Activated CD4-positive, alpha-beta T cell treated with anti-CD3 and anti-CD28 coated beads, Interleukin-2, amount 10 ng/mL, durations not matched to agents 24 days and 14 days (primary cell): Measurements from ENCODE around the gene PPP1R12A. TPM values are rescaled to one million over a fixed set of nuclear protein-coding genes. Genes with fewer than 3 reads are reported as not detected.
"Not testable (repeated sequence)": the region's sequence is repeated elsewhere in the genome, so short reads cannot be mapped to it uniquely, and the experiment has no call there.

ENCODE experiments used
- DNase-seq: peaks from one replicate; pipeline ENCODE4 v3.0.0; 2022
- H3K27ac Mint-ChIP-seq: one replicate; pipeline ENCODE4 v1.8.0; 2022; ENCODE audit warnings: mild to moderate bottlenecking, mixed read lengths
- H3K27me3 Mint-ChIP-seq: one replicate; pipeline ENCODE4 v1.8.0; 2022; ENCODE audit warnings: mixed read lengths
- H3K36me3 Mint-ChIP-seq: one replicate; pipeline ENCODE4 v1.8.0; 2022; ENCODE audit warnings: low read depth, mild to moderate bottlenecking, mixed read lengths
- H3K4me1 Mint-ChIP-seq: one replicate; pipeline ENCODE4 v1.8.0; 2021; ENCODE audit warnings: mixed read lengths
- H3K4me3 Mint-ChIP-seq: one replicate; pipeline ENCODE4 v1.8.0; 2022; ENCODE audit warnings: mild to moderate bottlenecking, moderate library complexity, mixed read lengths
- H3K9me3 Mint-ChIP-seq: one replicate; pipeline ENCODE4 v1.8.0; 2021; ENCODE audit warnings: mixed read lengths
- intact Hi-C: fragments of 100-400 bp; cut with micrococcal nuclease; formaldehyde crosslinking; loops from one replicate; pipeline ENCODE4 v1.15.1; 2023
- total RNA-seq: library from RNA; stranded (reverse); gene quantifications from 2 replicates; pipeline ENCODE4 v1.2.3, GENCODE V29; 2022

PPP1R12A gene
- total RNA-seq, 1 donor from 2014 or later, result 78.9 TPM

- intact Hi-C loops, result no loop called here
- H3K27me3 Mint-ChIP-seq, result peaks cover 26% of the 10 kb centered on the region
- no peak overlapping the region for H3K27ac Mint-ChIP-seq
- DNase-seq, result no peak
- H3K36me3 Mint-ChIP-seq, result no peaks in the 10 kb centered on the region
- peaks cover 5% of the 10 kb centered on the region for H3K4me1 Mint-ChIP-seq
- no peak overlapping the region for H3K4me3 Mint-ChIP-seq
- peaks cover 23% of the 10 kb centered on the region for H3K9me3 Mint-ChIP-seq
These were observed 19.2 kb upstream of the PPP1R12A start for GRCh38 chr12:79954037-79954610.

GRCh38 chr12:79949098-79949497, 14.2 kb upstream of the PPP1R12A start:
- peaks cover 14% of the 10 kb centered on the region for H3K9me3 Mint-ChIP-seq
- H3K4me1 Mint-ChIP-seq, result peaks cover 4% of the 10 kb centered on the region
- H3K36me3 Mint-ChIP-seq, result no peaks in the 10 kb centered on the region
- H3K27me3 Mint-ChIP-seq, result peaks cover 37% of the 10 kb centered on the region
- intact Hi-C loops, result no loop called here
- no peak overlapping the region for H3K27ac Mint-ChIP-seq
- no peak for DNase-seq
- H3K4me3 Mint-ChIP-seq, result no peak overlapping the region

GRCh38 chr12:79945433-79945832, 10.5 kb upstream of the PPP1R12A start:
- peaks cover 6% of the 10 kb centered on the region for H3K9me3 Mint-ChIP-seq
- no peak for DNase-seq
- peaks cover 26% of the 10 kb centered on the region for H3K27me3 Mint-ChIP-seq
- H3K27ac Mint-ChIP-seq, result no peak overlapping the region
- H3K4me1 Mint-ChIP-seq, result no peaks in the 10 kb centered on the region
- H3K4me3 Mint-ChIP-seq, result no peak overlapping the region
- H3K36me3 Mint-ChIP-seq, result no peaks in the 10 kb centered on the region
- intact Hi-C loops, result no loop called here

- intact Hi-C loops, result no loop called here
- H3K27ac Mint-ChIP-seq, result no peak overlapping the region
- no peak overlapping the region for H3K4me3 Mint-ChIP-seq
- peaks cover 6% of the 10 kb centered on the region for H3K9me3 Mint-ChIP-seq
- H3K36me3 Mint-ChIP-seq, result no peaks in the 10 kb centered on the region
- no peak for DNase-seq
- no peaks in the 10 kb centered on the region for H3K4me1 Mint-ChIP-seq
- H3K27me3 Mint-ChIP-seq, result peaks cover 26% of the 10 kb centered on the region
These were observed 9.7 kb upstream of the PPP1R12A start for GRCh38 chr12:79944565-79944964.

GRCh38 chr12:79942846-79943245, 7.9 kb upstream of the PPP1R12A start:
- H3K36me3 Mint-ChIP-seq, intact Hi-C loops, DNase-seq, H3K9me3 Mint-ChIP-seq, H3K4me1 Mint-ChIP-seq, H3K4me3 Mint-ChIP-seq, H3K27ac Mint-ChIP-seq: not testable (repeated sequence)
- H3K27me3 Mint-ChIP-seq, result peaks cover 20% of the 10 kb centered on the region

GRCh38 chr12:79939728-79940310, 4.9 kb upstream of the PPP1R12A start:
- peaks cover 4% of the 10 kb centered on the region for H3K36me3 Mint-ChIP-seq

GRCh38 chr12:79938843-79939242, 3.9 kb upstream of the PPP1R12A start:
- intact Hi-C loops, result loop anchor here (10.0 kb wide), 1 partner anchor 244 kb away; the partner anchor contains the start of gene PAWR
- no peak for DNase-seq
- peaks cover 16% of the 10 kb centered on the region for H3K4me1 Mint-ChIP-seq

More at GRCh38 chr12:79939728-79940310, 4.9 kb upstream of the PPP1R12A start:
- peaks cover 6% of the 10 kb centered on the region for H3K9me3 Mint-ChIP-seq
- H3K27ac Mint-ChIP-seq, result no peak overlapping the region
- H3K4me3 Mint-ChIP-seq, result no peak overlapping the region
- peaks cover 9% of the 10 kb centered on the region for H3K27me3 Mint-ChIP-seq
- no peak for DNase-seq
- intact Hi-C loops, result loop anchor here (10.0 kb wide), 1 partner anchor 245 kb away; the partner anchor contains the start of gene PAWR
- peaks cover 16% of the 10 kb centered on the region for H3K4me1 Mint-ChIP-seq

GRCh38 chr12:79936670-79937069, 1.8 kb upstream of the PPP1R12A start:
- Mint-ChIP-seq H3K9me3 (no peaks in the 10 kb centered on the region), H3K27ac (no peak overlapping the region), H3K36me3 (peaks cover 5% of the 10 kb centered on the region), H3K4me1 (peaks cover 28% of the 10 kb centered on the region), H3K27me3 (no peaks in the 10 kb centered on the region), H3K4me3 (peak overlapping the region; percentile 89)
- intact Hi-C loops, result loop anchor here (10.0 kb wide), 1 partner anchor 242 kb away; the partner anchor contains the start of gene PAWR
- DNase-seq, result no peak

More at GRCh38 chr12:79938843-79939242, 3.9 kb upstream of the PPP1R12A start:
- Mint-ChIP-seq H3K4me3 (no peak overlapping the region), H3K9me3 (no peaks in the 10 kb centered on the region), H3K36me3 (peaks cover 5% of the 10 kb centered on the region), H3K27ac (no peak overlapping the region), H3K27me3 (no peaks in the 10 kb centered on the region)

- H3K27ac Mint-ChIP-seq, result peak overlapping the region; percentile 94
- no peak for DNase-seq
- peaks cover 5% of the 10 kb centered on the region for H3K36me3 Mint-ChIP-seq
- H3K27me3 Mint-ChIP-seq, result no peaks in the 10 kb centered on the region
- intact Hi-C loops, result loop anchor here (1.0 to 10.0 kb wide), 3 partner anchors 48 to 251 kb away; partner anchors contain the start of gene PAWR
- peak overlapping the region; percentile 89 for H3K4me3 Mint-ChIP-seq
- no peaks in the 10 kb centered on the region for H3K9me3 Mint-ChIP-seq
- H3K4me1 Mint-ChIP-seq, result peaks cover 30% of the 10 kb centered on the region
These were observed 888 bp upstream of the PPP1R12A start for GRCh38 chr12:79935624-79936345.

GRCh38 chr12:79934281-79935020, 446 bp downstream of the PPP1R12A start:
- Mint-ChIP-seq H3K4me3 (peak overlapping the region; percentile 89), H3K9me3 (no peaks in the 10 kb centered on the region), H3K27me3 (no peaks in the 10 kb centered on the region), H3K27ac (peak overlapping the region; percentile 94), H3K36me3 (peaks cover 5% of the 10 kb centered on the region), H3K4me1 (peaks cover 35% of the 10 kb centered on the region)
- intact Hi-C loops, result loop anchor here (1.0 to 10.0 kb wide), 4 partner anchors 47 to 252 kb away; partner anchors contain the start of gene PAWR
- peak; percentile 83 for DNase-seq

GRCh38 chr12:79933532-79934264, 1.2 kb downstream of the PPP1R12A start:
- DNase-seq, result peak; percentile 73
- Mint-ChIP-seq H3K27ac (peak overlapping the region; percentile 94), H3K27me3 (no peaks in the 10 kb centered on the region), H3K9me3 (no peaks in the 10 kb centered on the region), H3K36me3 (peaks cover 5% of the 10 kb centered on the region), H3K4me3 (peak overlapping the region; percentile 89), H3K4me1 (peaks cover 40% of the 10 kb centered on the region)
- intact Hi-C loops, result loop anchor here (5.0 to 10.0 kb wide), 2 partner anchors 96 to 239 kb away; partner anchors contain the start of gene PAWR

- no peaks in the 10 kb centered on the region for H3K9me3 Mint-ChIP-seq
- no peaks in the 10 kb centered on the region for H3K27me3 Mint-ChIP-seq
- peaks cover 5% of the 10 kb centered on the region for H3K36me3 Mint-ChIP-seq
- no peak for DNase-seq
- no peak overlapping the region for H3K27ac Mint-ChIP-seq
- H3K4me1 Mint-ChIP-seq, result peaks cover 45% of the 10 kb centered on the region
- H3K4me3 Mint-ChIP-seq, result peak overlapping the region; percentile 89
- intact Hi-C loops, result loop anchor here (5.0 to 10.0 kb wide), 2 partner anchors 96 to 238 kb away; partner anchors contain the start of gene PAWR
These were observed 1.9 kb downstream of the PPP1R12A start for GRCh38 chr12:79933043-79933442.

- intact Hi-C loops, result loop anchor here (5.0 to 10.0 kb wide), 2 partner anchors 95 to 238 kb away; partner anchors contain the start of gene PAWR
- peak overlapping the region; percentile 89 for H3K4me3 Mint-ChIP-seq
- H3K36me3 Mint-ChIP-seq, result peaks cover 5% of the 10 kb centered on the region
- H3K9me3 Mint-ChIP-seq, result no peaks in the 10 kb centered on the region
- no peak for DNase-seq
- no peak overlapping the region for H3K27ac Mint-ChIP-seq
- no peaks in the 10 kb centered on the region for H3K27me3 Mint-ChIP-seq
- H3K4me1 Mint-ChIP-seq, result peaks cover 49% of the 10 kb centered on the region
These were observed 2.5 kb downstream of the PPP1R12A start for GRCh38 chr12:79932357-79932756.
